ENCODE measurements around the gene CRLF2.

CRLF2 gene

GRCh38 chrX:1144293-1144692 is 68.2 kb downstream of the CRLF2 start:
- no peak overlapping the region for H3K27ac ChIP-seq
- TF ChIP-seq CTCF (conservative IDR thresholded peaks at IDR 0.05): no peak

Data from VCaP (cell line).